Activated T-helper 2 cell treated with anti-CD3 and anti-CD28 coated beads, Interferon-gamma antibody, Interleukin-2, Interleukin-4, amounts not matched to agents 10 μg/mL and 5 μg/mL and 100 μg/mL, durations not matched to agents 14 hours and 24 hours and 36 hours (primary cell): ENCODE data around the gene S100P. TPM values are rescaled to one million over a fixed set of nuclear protein-coding genes. Genes with fewer than 3 reads are reported as not detected.
A peak's percentile ranks its signal among the peaks of the same experiment; 100 is the strongest.

Experiments used
- DNase-seq: peaks from one replicate; pipeline ENCODE4 v3.0.0; 2021; ENCODE audit warnings: low spot score
- H3K27ac Mint-ChIP-seq: one replicate; pipeline ENCODE4 v1.8.0; 2021; ENCODE audit warnings: mixed read lengths
- H3K27me3 Mint-ChIP-seq: one replicate; pipeline ENCODE4 v1.8.0; 2021; ENCODE audit warnings: low read depth, mixed read lengths
- H3K36me3 Mint-ChIP-seq: one replicate; pipeline ENCODE4 v1.8.0; 2021; ENCODE audit warnings: low read depth, mixed read lengths
- H3K4me1 Mint-ChIP-seq: one replicate; pipeline ENCODE4 v1.8.0; 2021; ENCODE audit warnings: low read depth, mixed read lengths
- H3K4me3 Mint-ChIP-seq: one replicate; pipeline ENCODE4 v1.8.0; 2021; ENCODE audit warnings: low read depth, mild to moderate bottlenecking, moderate library complexity, mixed read lengths
- H3K9me3 Mint-ChIP-seq: one replicate; pipeline ENCODE4 v1.8.0; 2021; ENCODE audit warnings: mixed read lengths
- intact Hi-C: fragments of 100-400 bp; cut with micrococcal nuclease; formaldehyde crosslinking; loops from one replicate; pipeline ENCODE4 v1.15.1; 2023
- total RNA-seq: library from RNA; stranded (reverse); gene quantifications from 2 replicates; pipeline ENCODE4 v1.2.3, GENCODE V29; 2022

S100P gene
- total RNA-seq, 1 donor from 2014 or later = 3.4 TPM

GRCh38 chr4:6694177-6694901 is 661 bp downstream of the S100P start:
- intact Hi-C loops = no loop called here
- H3K4me1 Mint-ChIP-seq = peaks cover 79% of the 10 kb centered on the region

GRCh38 chr4:6695660-6696610 is 2.3 kb downstream of the S100P start:
- peaks cover 72% of the 10 kb centered on the region for H3K4me1 Mint-ChIP-seq
- H3K27ac Mint-ChIP-seq = peak overlapping the region; percentile 97
- H3K27me3 Mint-ChIP-seq = no peaks in the 10 kb centered on the region
- H3K36me3 Mint-ChIP-seq = peaks cover 13% of the 10 kb centered on the region
- H3K4me3 Mint-ChIP-seq = peak overlapping the region; percentile 61
- DNase-seq = peak; percentile 66
- no peaks in the 10 kb centered on the region for H3K9me3 Mint-ChIP-seq
- intact Hi-C loops = loop anchor here (1.0 kb wide), 4 partner anchors 9 to 56 kb away; partner anchors contain the start of genes MRFAP1 and MRFAP1L1

More at GRCh38 chr4:6694177-6694901, 661 bp downstream of the S100P start:
- Mint-ChIP-seq H3K9me3 (no peaks in the 10 kb centered on the region), H3K36me3 (peaks cover 3% of the 10 kb centered on the region), H3K27me3 (no peaks in the 10 kb centered on the region), H3K27ac (peak overlapping the region; percentile 92), H3K4me3 (peak overlapping the region; percentile 58)
- DNase-seq = no peak

GRCh38 chr4:6696611-6697010 is 2.9 kb downstream of the S100P start:
- Mint-ChIP-seq H3K9me3 (no peaks in the 10 kb centered on the region), H3K36me3 (peaks cover 16% of the 10 kb centered on the region), H3K4me1 (peaks cover 68% of the 10 kb centered on the region), H3K4me3 (peak overlapping the region; percentile 61), H3K27me3 (no peaks in the 10 kb centered on the region), H3K27ac (peak overlapping the region; percentile 97)
- no peak for DNase-seq
- intact Hi-C loops = loop anchor here (1.0 kb wide), 4 partner anchors 9 to 56 kb away; partner anchors contain the start of genes MRFAP1 and MRFAP1L1

GRCh38 chr4:6697131-6697530 is 3.5 kb downstream of the S100P start:
- peak overlapping the region; percentile 97 for H3K27ac Mint-ChIP-seq
- peaks cover 20% of the 10 kb centered on the region for H3K36me3 Mint-ChIP-seq
- peaks cover 67% of the 10 kb centered on the region for H3K4me1 Mint-ChIP-seq
- H3K4me3 Mint-ChIP-seq = no peak overlapping the region
- DNase-seq = no peak
- intact Hi-C loops = no loop called here
- H3K9me3 Mint-ChIP-seq = no peaks in the 10 kb centered on the region
- H3K27me3 Mint-ChIP-seq = no peaks in the 10 kb centered on the region

- intact Hi-C loops = no loop called here
- Mint-ChIP-seq H3K36me3 (peaks cover 40% of the 10 kb centered on the region), H3K27ac (peak overlapping the region; percentile 20), H3K9me3 (peaks cover 4% of the 10 kb centered on the region), H3K4me1 (peaks cover 55% of the 10 kb centered on the region), H3K4me3 (no peak overlapping the region), H3K27me3 (no peaks in the 10 kb centered on the region)
- DNase-seq = no peak
These were observed 5.7 kb downstream of the S100P start for GRCh38 chr4:6699388-6699787.

- Mint-ChIP-seq H3K36me3 (peaks cover 45% of the 10 kb centered on the region), H3K9me3 (peaks cover 4% of the 10 kb centered on the region), H3K27ac (peak overlapping the region; percentile 20), H3K4me1 (peaks cover 55% of the 10 kb centered on the region), H3K27me3 (no peaks in the 10 kb centered on the region), H3K4me3 (no peak overlapping the region)
- no peak for DNase-seq
- intact Hi-C loops = loop anchor here (10.0 kb wide), 1 partner anchor 125 kb away; the partner anchor contains the start of gene MAN2B2
These were observed 6.2 kb downstream of the S100P start for GRCh38 chr4:6699903-6700302.

GRCh38 chr4:6701371-6701770 is 7.7 kb downstream of the S100P start:
- Mint-ChIP-seq H3K27ac (no peak overlapping the region), H3K27me3 (no peaks in the 10 kb centered on the region), H3K4me3 (no peak overlapping the region), H3K36me3 (peaks cover 60% of the 10 kb centered on the region), H3K9me3 (peaks cover 4% of the 10 kb centered on the region), H3K4me1 (peaks cover 56% of the 10 kb centered on the region)
- no peak for DNase-seq
- intact Hi-C loops = loop anchor here (10.0 kb wide), 1 partner anchor 127 kb away; the partner anchor contains the start of gene MAN2B2

- Mint-ChIP-seq H3K27me3 (no peaks in the 10 kb centered on the region), H3K9me3 (peaks cover 4% of the 10 kb centered on the region), H3K4me1 (peaks cover 57% of the 10 kb centered on the region), H3K36me3 (peaks cover 73% of the 10 kb centered on the region), H3K27ac (no peak overlapping the region), H3K4me3 (no peak overlapping the region)
- intact Hi-C loops = loop anchor here (10.0 kb wide), 1 partner anchor 128 kb away; the partner anchor contains the start of gene MAN2B2
- DNase-seq = no peak
These were observed 9.1 kb downstream of the S100P start for GRCh38 chr4:6702761-6703160.

- Mint-ChIP-seq H3K9me3 (peaks cover 4% of the 10 kb centered on the region), H3K27me3 (no peaks in the 10 kb centered on the region), H3K27ac (peak overlapping the region; percentile 78), H3K36me3 (peaks cover 79% of the 10 kb centered on the region), H3K4me1 (peaks cover 61% of the 10 kb centered on the region), H3K4me3 (no peak overlapping the region)
- intact Hi-C loops = loop anchor here (10.0 kb wide), 1 partner anchor 129 kb away; the partner anchor contains the start of gene MAN2B2
- no peak for DNase-seq
These were observed 10.1 kb downstream of the S100P start for GRCh38 chr4:6703786-6704185.

- intact Hi-C loops = loop anchor here (1.0 to 10.0 kb wide), 2 partner anchors 9 to 131 kb away; partner anchors contain the start of gene MAN2B2
- peaks cover 81% of the 10 kb centered on the region for H3K36me3 Mint-ChIP-seq
- peaks cover 56% of the 10 kb centered on the region for H3K4me1 Mint-ChIP-seq
- no peak for DNase-seq
- H3K9me3 Mint-ChIP-seq = peaks cover 5% of the 10 kb centered on the region
- peaks cover under 1% of the 10 kb centered on the region for H3K27me3 Mint-ChIP-seq
- H3K4me3 Mint-ChIP-seq = no peak overlapping the region
- H3K27ac Mint-ChIP-seq = peak overlapping the region; percentile 33
These were observed 12.0 kb downstream of the S100P start for GRCh38 chr4:6705646-6706045.

- Mint-ChIP-seq H3K27ac (no peak overlapping the region), H3K27me3 (peaks cover 2% of the 10 kb centered on the region), H3K4me3 (no peak overlapping the region), H3K36me3 (peaks cover 79% of the 10 kb centered on the region), H3K4me1 (peaks cover 59% of the 10 kb centered on the region), H3K9me3 (peaks cover 9% of the 10 kb centered on the region)
- no peak for DNase-seq
- intact Hi-C loops = loop anchor here (10.0 kb wide), 1 partner anchor 131 kb away; the partner anchor contains the start of gene MAN2B2
These were observed 12.5 kb downstream of the S100P start for GRCh38 chr4:6706173-6706572.
